Stimulated activated CD4-positive, alpha-beta T cell treated with anti-CD3 and anti-CD28 coated beads, Interleukin-4, amount 100 ng/mL, for 24 hours (primary cell): Measurements from ENCODE around the gene SLC7A5.
A peak's percentile ranks its signal among the peaks of the same experiment; 100 is the strongest.
"Not testable (repeated sequence)": the region's sequence is repeated elsewhere in the genome, so short reads cannot be mapped to it uniquely, and the experiment has no call there.

Experiments
- DNase-seq: peaks from one replicate; pipeline ENCODE4 v3.0.0-alpha.2; 2020

SLC7A5 gene

GRCh38 chr16:87860553-87861299, 8.6 kb downstream of the SLC7A5 start:
- no peak for DNase-seq

GRCh38 chr16:87858151-87858993, 10.9 kb downstream of the SLC7A5 start:
- DNase-seq = not testable (repeated sequence)

GRCh38 chr16:87856791-87857228, 12.5 kb downstream of the SLC7A5 start:
- no peak for DNase-seq

GRCh38 chr16:87855852-87856715, 13.2 kb downstream of the SLC7A5 start:
- DNase-seq = no peak

GRCh38 chr16:87854907-87855683, 14.2 kb downstream of the SLC7A5 start:
- no peak for DNase-seq

GRCh38 chr16:87854053-87854906, 15.0 kb downstream of the SLC7A5 start:
- no peak for DNase-seq

- peak; percentile 86 for DNase-seq
Observed at GRCh38 chr16:87853411-87854052, 15.8 kb downstream of the SLC7A5 start.

GRCh38 chr16:87851601-87852000, 17.7 kb downstream of the SLC7A5 start:
- no peak for DNase-seq

- DNase-seq = no peak
Observed at GRCh38 chr16:87851141-87851587, 18.1 kb downstream of the SLC7A5 start.

- peak; percentile 73 for DNase-seq
Observed at GRCh38 chr16:87850009-87851006, 19.0 kb downstream of the SLC7A5 start.

- no peak for DNase-seq
Observed at GRCh38 chr16:87849419-87850008, 19.8 kb downstream of the SLC7A5 start.

- DNase-seq = no peak
Observed at GRCh38 chr16:87848676-87849345, 20.5 kb downstream of the SLC7A5 start.

GRCh38 chr16:87847785-87848675, 21.3 kb downstream of the SLC7A5 start:
- no peak for DNase-seq

GRCh38 chr16:87847467-87847784, 21.9 kb downstream of the SLC7A5 start:
- DNase-seq = no peak

GRCh38 chr16:87846705-87847466, 22.4 kb downstream of the SLC7A5 start:
- DNase-seq = no peak

GRCh38 chr16:87845807-87846619, 23.3 kb downstream of the SLC7A5 start:
- DNase-seq = no peak
